T follicular helper cell (primary cell): ENCODE measurements around the gene KIAA1549.

Experiments used
- DNase-seq: peaks from one replicate; pipeline ENCODE4 v3.0.0-alpha.2; 2020; ENCODE audit warnings: low read depth

Gene KIAA1549

DNA sequence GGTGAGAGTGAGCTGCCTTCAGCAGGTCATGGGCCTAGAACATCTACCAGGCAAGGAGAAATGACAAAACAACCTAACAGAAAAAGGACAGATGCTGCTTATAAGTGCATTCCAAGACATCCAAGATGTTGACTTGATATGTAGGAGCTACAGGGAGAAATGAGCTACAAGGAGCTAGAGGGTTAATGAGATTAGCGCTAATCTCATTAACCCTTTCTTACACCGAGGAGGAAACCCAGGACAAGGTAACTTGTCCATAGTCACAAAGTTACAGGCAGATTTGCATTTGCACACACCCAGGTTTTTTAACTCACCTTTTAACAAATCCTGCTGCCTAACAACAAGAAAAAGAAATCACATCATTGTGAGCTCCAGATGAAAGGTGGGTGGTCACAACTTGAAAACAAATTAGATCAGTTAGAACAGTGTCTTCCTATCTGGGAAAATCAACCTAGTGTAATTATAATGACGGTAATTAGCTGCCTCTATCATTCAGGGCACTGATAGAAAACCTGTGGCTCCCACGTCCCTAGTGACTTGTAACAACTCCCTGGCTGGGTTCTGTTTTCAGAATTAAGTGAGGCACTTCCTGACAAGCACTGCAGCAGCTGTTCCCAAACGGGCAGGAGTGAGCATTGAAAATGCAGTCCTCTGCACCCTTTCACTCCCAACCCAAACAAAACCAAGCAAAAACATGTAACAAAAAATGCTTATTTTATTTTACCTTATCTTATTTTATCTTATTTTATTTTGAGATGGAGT is 5.7 kb downstream of the KIAA1549 start:
- DNase-seq, result no peak

DNA sequence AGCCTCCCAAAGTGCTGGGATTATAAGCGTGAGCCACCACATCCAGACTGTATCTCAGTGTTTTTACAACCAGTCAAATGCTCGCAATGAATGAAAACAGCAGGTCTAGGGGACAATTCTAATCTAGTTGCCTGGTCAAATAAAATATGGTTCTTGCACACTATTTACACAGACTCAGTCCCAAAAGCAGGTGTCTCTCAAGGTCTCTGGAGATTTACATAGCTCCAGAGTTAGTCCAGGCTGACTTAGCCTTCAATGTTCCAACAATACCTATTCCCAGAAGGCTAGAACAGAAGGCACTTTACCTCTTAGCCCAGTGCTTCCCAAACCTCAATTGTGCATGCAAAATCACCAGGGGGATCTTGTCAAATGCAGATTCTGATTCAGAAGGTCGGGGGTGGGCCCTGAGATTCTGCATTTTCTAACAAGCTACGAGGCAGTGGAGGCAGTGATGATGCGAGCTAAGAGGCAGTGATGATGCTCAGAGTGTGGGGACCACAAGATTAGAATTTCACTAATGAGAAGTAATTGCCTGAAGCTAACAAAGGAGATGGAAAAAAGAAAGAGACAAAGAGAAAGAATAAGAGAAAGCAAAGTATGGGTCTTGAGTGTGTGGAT is 6.4 kb downstream of the KIAA1549 start:
- DNase-seq, result no peak

DNA sequence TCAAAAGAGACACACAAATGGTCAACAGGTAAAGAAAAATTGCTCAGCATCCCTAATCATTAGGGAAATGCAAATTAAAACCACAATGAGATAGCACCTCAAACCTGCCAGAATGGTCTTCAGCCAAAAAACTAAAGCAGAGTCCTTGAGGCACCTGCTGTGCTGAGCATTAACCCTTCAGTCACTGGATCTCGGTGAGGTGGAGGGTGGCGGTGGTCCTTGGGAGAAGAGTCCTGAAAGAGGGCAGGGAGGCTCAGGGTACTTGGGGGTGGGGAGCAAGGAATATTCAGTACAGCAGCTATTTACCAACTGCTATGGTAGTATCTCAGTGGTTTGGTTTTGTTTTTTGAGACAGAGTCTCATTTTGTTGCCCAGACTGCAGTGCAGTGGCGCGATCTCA is 7.1 kb downstream of the KIAA1549 start:
- DNase-seq, result no peak

DNA sequence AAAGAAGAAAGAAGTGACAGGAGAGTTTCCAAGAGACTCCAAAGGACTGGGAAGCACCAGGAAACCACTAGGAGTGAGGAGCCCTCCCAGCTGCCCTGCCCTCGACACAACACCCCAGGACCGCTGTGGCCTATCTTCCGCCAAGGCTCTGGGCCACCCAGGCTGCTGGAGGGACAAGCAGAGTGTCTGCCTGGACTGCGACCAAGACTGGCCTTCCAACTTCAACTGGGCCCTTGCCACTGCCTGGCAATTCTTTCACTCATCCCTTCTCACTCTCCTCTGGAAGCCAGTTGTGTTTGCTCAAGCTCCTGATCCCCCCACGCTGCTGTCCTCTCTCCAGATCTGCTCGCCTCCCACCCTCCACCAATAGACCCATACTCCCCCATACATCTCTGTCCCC is 10.2 kb downstream of the KIAA1549 start:
- DNase-seq, result no peak

DNA sequence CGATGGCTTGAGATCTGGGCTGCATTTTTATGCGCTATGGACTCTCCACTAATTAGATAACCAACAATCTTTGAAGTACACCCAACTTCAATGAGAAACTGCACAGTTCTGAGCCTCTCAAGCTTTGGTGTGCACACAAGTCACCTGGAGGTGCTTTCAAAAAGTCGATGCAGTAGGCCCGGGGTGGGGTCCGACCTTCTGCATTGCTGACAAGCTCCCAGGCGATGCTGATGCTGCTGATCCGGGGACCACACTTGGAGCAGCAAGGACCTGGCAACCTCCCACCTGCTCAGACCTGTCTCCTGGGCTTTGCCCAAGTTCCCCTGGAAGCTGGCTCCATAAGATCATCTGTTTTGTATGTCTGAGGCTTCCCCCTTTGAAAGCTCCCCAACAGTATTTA is 10.7 kb downstream of the KIAA1549 start:
- no peak for DNase-seq

DNA sequence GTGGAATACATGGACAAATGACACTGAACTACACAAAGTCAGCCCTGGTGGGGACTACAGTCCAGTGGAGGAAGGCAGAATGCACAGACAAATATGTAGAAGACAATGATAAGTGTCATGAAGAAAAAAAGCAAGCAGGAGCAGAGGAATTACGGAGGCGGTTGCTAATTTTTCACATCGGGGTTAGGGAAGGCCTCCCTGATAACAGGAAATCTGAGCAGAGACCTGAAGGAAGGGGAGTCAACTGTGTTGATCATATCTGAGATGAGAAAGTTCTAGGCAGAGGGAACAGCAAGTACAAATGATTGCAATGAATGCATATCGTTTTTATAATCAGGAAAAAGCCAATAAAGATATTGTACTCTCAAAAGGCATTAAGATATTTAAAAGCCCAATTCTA is 14.0 kb downstream of the KIAA1549 start:
- DNase-seq, result no peak

DNA sequence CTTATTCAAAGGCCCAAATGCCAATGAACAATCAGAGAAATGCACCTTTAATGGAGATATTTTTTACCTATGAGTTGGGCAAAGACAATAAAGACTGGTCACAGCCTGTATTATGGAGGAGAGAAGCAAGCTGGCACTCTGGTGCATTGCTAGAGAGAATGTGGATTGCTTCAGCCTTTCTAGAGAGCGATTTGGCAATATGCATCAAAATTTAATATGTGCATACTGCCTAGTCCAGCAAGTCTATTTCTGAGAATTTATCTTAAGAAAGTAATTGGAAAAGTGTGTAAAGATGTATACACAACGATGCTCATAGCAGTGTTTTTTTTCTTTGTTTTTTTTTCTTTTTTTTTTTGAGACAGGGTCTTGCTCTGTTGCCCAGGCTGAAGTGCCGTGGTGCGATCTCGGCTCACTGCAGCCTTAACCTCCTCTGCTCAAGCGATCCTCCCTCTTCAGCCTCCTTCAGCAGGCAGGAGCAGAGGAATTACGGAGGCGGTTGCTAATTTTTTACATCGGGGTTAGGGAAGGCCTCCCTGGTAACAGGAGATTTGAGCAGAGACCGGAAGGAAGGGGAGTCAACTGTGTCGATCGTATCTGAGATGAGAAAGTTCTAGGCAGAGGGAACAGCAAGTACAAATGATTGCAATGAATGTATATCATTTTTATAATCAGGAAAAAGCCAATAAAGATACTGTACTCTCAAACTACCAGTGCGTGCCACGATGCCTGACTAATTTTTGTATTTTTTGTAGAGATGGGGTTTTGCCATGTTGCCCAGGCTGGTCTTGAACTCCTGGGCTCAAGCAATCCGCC is 16.4 kb downstream of the KIAA1549 start:
- no peak for DNase-seq

DNA sequence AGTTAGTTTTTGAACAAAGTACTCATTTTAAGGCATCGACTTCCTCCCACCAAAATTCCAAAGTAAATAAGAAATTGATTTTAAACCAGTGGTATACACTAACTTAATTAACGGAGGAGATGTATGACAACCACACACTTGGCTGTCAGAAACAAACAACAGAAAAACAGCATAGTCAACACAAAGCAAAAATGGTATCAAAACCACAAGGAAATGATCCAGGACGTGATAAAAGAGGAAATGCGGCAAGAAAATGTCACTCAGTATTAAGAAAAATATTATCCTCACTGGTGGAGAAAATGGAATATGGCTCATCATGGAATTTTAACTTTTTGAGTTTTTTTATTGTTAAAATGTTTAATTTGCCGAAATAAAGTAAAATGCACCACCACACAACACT is 17.5 kb downstream of the KIAA1549 start:
- DNase-seq, result no peak

DNA sequence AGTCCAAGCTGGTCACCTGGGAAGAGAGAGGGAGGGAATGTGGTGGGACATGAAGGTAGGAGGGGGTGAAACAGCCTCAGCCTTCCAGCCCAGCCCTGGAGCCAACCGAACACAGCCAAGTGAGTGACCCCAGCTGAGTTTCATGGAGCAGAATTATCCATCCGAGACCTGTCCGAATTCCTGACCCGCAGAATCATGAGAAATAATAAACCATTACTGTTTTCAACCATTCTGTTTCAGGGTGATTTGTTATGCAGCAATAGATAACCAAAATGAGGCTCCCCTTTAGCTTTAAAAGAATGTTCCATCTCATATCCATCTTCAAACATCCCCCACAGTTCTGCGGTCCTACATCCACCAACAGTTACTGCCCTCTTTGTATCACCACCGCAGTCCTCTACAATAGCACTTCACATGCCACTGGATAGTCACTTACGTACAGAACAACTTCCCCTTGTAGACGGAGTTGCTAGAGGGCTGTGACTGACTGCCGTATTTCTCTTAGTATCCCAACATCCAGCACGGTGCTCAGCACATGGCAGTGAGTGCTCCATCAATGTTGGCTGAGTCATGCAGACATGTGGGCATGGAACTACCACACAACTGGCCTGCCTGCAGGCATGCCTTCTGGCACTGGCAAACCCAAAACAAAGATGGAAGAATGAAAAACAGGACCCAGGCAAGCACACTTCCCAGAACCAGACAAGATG is 18.5 kb downstream of the KIAA1549 start:
- no peak for DNase-seq

DNA sequence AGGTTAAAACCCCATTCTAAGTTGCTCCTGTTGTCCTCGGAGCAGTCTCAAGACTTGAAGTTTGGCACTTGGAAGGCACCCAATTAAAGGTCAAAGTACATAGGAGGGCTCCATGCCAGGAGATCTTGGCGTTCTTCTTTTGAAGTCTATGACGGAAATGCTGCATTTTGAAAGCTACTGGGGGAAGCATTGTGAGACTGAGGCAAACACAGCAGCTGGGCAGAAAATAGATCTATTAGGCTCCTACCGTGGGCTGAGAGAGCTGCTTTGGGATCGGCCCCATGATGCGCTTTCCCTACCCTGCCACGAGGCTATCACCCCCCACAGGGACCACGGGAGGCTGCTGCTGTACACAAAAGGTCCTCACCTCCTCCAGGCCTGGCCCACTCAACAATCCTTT is 20.0 kb downstream of the KIAA1549 start:
- no peak for DNase-seq

DNA sequence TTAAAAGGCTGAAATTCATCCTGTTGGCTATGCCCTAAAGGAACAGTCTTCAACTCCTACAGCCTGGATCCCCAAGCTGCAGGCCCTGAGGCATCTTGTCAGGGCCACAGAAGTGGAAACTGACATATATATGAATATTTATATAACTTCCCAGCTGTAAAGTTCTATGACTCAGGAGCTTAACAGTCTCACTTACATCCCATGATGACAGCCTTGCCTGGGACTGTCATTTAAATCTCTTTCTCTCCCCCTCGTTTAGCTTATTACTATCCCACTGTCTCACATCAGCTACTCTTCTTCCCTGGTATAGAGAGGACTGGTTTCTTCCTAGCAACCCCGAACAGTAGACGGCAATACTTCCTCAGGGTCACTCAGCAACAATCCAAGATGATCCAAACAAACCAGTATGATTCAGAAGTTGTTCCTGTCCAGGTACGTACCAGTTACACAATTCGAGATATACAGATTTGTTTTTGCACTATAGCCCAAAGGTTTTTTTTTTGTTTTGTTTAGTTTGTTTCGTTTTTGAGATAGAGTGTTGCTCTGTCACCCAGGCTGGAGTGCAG is 22.7 kb downstream of the KIAA1549 start:
- DNase-seq, result no peak

DNA sequence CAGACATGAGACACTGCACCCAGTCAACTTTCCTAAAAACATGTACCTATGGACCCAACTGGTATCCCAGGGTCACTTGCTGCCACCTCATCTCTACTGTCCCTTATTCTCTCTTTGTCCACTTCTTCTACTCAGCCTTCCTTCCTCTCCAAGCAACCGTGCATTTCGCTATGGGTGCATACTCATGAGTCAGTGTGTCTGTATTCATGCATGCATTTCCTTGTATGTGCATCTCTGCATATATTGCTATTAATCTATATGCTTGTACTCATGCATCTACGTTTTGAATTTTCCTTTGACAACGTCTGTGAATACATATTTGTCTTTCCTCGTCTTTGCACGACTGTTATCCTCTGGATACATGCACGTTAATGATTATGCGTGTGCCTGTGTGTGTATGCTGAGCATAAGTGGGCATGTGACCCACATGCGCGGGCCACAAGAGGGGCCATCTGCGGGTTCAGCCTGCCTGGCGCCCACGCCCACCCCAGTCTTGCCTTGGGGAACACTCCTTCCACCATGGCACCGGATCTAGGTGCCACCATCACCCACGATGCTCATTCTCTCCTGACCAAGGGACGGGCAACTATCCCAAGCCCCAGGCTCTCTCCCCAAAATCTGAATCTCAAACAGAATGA is 23.3 kb downstream of the KIAA1549 start:
- no peak for DNase-seq

DNA sequence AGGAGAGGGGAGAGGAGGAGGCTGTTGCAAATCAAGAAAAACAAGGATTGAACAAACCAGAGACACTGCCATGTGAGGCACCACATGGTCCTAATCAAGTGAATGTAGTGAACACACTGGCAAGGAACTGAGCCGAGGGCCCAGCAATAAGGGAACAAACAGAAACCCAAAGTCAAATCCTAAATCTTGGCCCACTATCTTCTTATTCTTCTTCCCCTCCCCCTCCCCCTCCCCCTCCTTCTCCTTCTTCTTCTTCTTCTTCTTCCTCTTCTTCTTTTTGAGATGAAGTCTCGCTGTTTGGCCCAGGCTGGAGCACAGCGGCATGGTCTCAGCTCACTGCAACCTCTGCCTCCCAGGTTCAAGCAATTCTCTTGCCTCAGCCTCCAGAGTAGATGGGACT is 24.0 kb downstream of the KIAA1549 start:
- no peak for DNase-seq

DNA sequence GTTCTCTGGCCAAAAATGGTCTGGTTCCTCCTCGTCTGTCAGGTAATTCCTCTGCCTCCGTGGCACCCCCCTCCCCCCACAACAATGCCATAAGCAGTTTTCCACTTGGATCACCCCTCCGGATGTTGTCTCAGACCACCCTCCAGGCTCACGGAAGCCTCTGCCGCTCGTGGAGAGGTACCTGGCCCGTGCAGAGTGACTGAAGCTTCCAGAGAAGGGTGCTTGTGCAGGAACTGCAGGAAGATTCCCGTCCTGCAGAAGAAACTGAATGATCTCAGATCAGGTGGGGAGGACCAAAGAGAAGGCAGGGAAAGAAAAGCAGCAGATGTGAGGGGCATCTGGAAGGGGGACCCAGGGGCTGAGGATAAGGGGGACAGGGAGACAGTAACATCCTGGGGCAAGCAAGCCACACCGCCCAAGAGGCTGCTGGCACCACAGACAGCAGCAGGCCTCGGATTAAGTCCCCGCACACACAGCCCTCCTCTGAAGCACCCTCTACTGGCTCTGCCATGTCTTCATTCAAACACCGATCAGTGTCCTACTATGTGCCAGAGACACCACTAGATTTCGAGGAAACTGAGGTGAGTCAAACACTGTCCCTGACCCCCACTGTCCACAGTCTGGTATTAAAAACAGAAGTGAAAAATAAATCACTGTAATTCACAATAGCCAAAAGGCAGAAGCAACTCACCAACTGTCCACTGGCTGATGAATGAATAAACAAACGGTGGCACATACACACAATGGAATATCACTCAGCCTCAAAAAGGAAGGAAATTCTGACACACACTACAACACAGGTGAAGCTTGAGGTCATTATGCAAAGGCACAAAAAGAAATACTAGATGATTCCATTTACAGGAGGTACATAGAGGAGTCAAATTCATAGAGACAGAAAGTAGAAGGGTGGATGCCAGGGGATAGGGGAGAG is 26.4 kb downstream of the KIAA1549 start:
- no peak for DNase-seq

DNA sequence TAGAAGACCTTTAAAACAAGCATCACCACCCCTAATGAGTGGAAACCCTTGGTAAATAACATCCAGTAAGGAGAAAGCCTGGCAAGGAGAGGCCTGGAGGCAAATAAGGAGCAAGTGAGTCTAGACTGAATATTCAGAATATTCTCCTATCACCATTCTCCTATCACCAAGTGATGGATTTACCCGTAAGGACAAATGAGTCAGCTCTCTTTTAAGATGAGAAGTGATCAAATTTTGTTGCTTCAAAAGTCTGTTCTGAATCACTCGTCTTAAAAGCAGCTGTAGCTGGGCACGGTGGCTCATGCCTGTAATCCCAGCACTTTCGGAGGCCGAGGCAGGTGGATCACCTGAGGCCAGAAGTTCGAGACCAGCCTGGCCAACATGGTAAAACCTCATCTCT is 28.4 kb downstream of the KIAA1549 start:
- DNase-seq, result no peak

DNA sequence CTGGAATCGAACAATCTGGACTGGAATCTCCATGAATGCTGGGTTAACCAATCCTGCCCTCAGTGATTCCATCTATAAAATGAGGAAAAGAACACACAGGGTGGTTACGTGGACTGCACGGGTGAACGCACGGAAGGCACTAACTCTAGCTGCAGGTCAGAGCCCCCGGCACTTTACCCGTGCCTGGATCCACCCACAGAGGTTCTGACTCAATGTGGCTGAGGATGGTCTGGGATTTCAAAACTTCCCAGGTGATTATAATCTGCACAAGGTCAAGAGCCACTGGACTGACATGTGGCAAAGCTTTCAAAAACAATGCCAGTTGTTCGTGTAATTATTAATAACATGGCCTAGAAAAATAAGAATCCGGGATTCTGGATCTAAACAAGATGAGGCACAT is 29.2 kb downstream of the KIAA1549 start:
- DNase-seq, result no peak

DNA sequence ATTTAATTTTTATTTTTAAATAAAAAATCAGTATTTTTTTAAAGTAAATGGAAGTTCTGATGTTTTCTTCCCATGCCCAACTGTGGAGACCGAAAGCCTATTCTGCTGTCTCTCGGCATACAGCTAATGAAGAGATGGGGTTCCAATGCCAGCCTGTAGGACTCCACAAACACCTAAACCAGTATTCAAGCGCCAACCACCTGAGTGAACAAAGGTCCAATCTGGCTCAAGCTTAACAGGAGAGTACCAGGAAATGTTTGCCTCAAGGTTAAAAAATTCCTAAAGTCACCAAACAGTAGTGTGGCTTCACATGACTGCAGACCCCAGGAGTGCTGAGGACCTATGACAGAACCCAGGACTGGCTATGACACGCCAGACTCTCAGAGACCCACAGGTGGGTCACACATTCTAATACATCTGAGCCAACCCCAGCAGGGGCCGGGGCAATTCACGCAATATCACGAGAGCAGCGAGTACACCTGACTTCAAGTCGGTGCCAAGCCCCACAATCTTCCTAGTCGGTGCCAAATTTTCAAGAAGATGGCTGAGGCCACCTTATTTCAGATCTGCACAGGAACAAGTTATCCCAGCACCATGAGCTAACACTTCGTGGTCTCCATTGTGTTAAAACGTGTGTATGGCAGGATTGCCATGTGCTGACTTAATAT is 31.6 kb downstream of the KIAA1549 start:
- no peak for DNase-seq

DNA sequence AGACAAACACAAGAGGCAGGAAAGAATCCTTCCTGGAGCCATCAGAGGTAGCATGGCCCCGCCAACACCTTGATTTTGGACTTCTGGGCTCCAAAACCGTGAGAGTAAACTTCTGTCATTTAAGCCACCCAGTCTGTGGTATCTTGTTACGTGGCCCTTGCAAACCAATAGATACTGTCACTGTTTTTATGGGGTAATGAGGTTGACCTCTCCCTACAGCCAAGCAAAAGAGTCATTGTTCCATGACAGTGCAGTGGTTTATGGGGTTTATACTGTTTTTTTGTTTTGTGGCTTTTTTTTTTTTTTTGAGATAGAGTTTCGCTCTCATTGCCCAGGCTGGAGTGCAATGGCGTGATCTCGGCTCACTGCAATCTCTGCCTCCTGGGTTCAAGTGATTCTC is 32.8 kb downstream of the KIAA1549 start:
- no peak for DNase-seq

DNA sequence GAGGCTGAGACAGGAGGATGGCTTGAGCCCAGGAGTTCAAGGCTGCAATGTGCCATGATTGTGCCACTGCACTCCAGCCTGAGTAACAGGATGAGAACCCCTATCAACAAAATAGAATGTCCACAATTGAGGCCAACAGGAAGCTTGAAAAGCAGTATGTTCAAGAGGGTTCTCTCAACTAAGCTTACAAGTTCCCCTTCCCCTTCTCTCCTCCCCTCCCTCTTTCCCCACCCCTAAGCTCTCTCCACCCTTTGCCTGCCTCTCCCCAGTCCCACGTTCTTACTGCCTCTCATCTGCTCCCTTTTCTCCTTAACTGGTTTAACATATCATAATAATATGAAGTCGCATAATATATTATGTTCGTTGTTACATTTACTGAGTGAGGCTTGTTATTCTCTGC is 35.4 kb downstream of the KIAA1549 start:
- DNase-seq, result no peak

DNA sequence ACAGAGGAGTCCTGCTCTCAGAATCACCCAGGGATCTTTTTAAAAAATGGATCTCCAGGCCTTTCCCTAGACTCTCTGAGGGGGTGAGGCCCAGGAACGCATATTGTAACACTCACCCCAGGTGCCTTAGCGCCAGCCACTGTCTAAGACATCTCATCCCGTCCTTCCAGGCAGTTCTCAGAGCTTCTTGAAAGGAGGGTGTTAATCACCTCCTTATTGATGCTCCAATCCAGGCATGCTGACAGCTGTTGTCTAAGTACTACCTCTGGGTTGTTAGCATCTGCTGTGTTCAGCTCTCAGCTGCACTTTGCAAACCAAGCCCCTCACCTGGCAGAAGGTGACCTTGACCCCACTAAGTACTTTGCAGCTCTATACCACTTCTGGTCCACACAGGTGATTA is 36.0 kb downstream of the KIAA1549 start:
- no peak for DNase-seq
